NCI-H2196 (cell line): ENCODE data around the gene FYB2.

Experiments
- DNase-seq: peaks from one replicate; lab custom pipeline; 2025; ENCODE audit not compliant: unreplicated experiment; lab: John Stamatoyannopoulos, UW

The FYB2 gene

GRCh38 chr1:56719171-56719570 is 100.0 kb downstream of the FYB2 start:
- no peak for DNase-seq

GRCh38 chr1:56715156-56715555 is 104.0 kb downstream of the FYB2 start:
- DNase-seq: no peak

- DNase-seq: no peak
These were observed 106.1 kb downstream of the FYB2 start for GRCh38 chr1:56713112-56713511.

- DNase-seq: no peak
These were observed 107.1 kb downstream of the FYB2 start for GRCh38 chr1:56712150-56712549.

GRCh38 chr1:56710646-56711045 is 108.6 kb downstream of the FYB2 start:
- no peak for DNase-seq

GRCh38 chr1:56709995-56710394 is 109.2 kb downstream of the FYB2 start:
- DNase-seq: no peak

GRCh38 chr1:56709269-56709880 is 109.8 kb downstream of the FYB2 start:
- peak; percentile 64 for DNase-seq

- no peak for DNase-seq
These were observed 111.8 kb downstream of the FYB2 start for GRCh38 chr1:56707379-56707778.

- DNase-seq: no peak
These were observed 115.5 kb downstream of the FYB2 start for GRCh38 chr1:56703747-56704146.

- no peak for DNase-seq
These were observed 122.5 kb downstream of the FYB2 start for GRCh38 chr1:56696663-56697062.

GRCh38 chr1:56688522-56689026 is 130.6 kb downstream of the FYB2 start:
- DNase-seq: peak; percentile 29

- DNase-seq: no peak
These were observed 133.0 kb downstream of the FYB2 start for GRCh38 chr1:56686169-56686568.

GRCh38 chr1:56683569-56683968 is 135.6 kb downstream of the FYB2 start:
- no peak for DNase-seq

GRCh38 chr1:56676571-56677035 is 142.6 kb downstream of the FYB2 start:
- peak; percentile 6 for DNase-seq

GRCh38 chr1:56675763-56676162 is 143.4 kb downstream of the FYB2 start:
- DNase-seq: no peak

- DNase-seq: no peak
These were observed 146.6 kb downstream of the FYB2 start for GRCh38 chr1:56672579-56672978.

- no peak for DNase-seq
These were observed 147.7 kb downstream of the FYB2 start for GRCh38 chr1:56671542-56671941.

- DNase-seq: no peak
These were observed 148.1 kb downstream of the FYB2 start for GRCh38 chr1:56671085-56671484.

GRCh38 chr1:56670350-56670749 is 148.9 kb downstream of the FYB2 start:
- no peak for DNase-seq
